ENCODE data around the gene CEL. TPM values are rescaled to one million over a fixed set of nuclear protein-coding genes. Genes with fewer than 3 reads are reported as not detected.

The CEL gene
- total and polyA plus RNA-seq, 10 of the 15 experiments (the other 5 are each of a cell fraction or from before 2014, with no cell fraction given): 0.05 to 4.1 (median 0.29) TPM; not detected in 2

GRCh38 chr9:133118179-133118520 is 56.4 kb downstream of the CEL start:
- Histone ChIP-seq H3K79me2 (ENCODE audit: control insufficient read depth, insufficient read depth, low read length) (peaks cover 64% of the 10 kb centered on the region), H3K9ac (ENCODE audit: control insufficient read depth, insufficient read depth, low read length) (no peak overlapping the region; the same call in 1 of the 2 replicates), H3K27me3 (replicated peaks in 1 of 2; ENCODE audit: control insufficient read depth in 2 of 2, insufficient read depth in 2 of 2, low read length in 1 of 2) (no peaks in the 10 kb centered on the region), H3K27ac (ENCODE audit: control insufficient read depth, insufficient read depth) (no peak overlapping the region), H3K36me3 (ENCODE audit: control insufficient read depth in 2 of 2, insufficient read depth in 2 of 2, low read length in 1 of 2) (no peaks in the 10 kb centered on the region), H3K9me3 (replicated peaks; ENCODE audit: control insufficient read depth, insufficient read depth, low read length) (no peaks in the 10 kb centered on the region), H4K20me1 (ENCODE audit: control insufficient read depth, insufficient read depth) (no peaks in the 10 kb centered on the region; the same call in 1 of the 2 replicates), H3K4me1 (ENCODE audit: control insufficient read depth, insufficient read depth, low read length) (peaks cover 66% of the 10 kb centered on the region), H3K4me2 (ENCODE audit: control insufficient read depth, insufficient read depth) (no peak overlapping the region; the same call in 1 of the 2 replicates), H3K4me3 (no peak overlapping the region), H2AFZ (ENCODE audit: control insufficient read depth, low read depth, low read length) (no peak overlapping the region)
- ATAC-seq: no peak
- no peak for DNase-seq (ENCODE audit: low read depth, low spot score)
- no TSS peak for BruUV-seq (replicated peaks)
- no peak for FAIRE-seq
- SMC1A ChIA-PET (ENCODE audit: uncharacterized antibody, unreplicated experiment): interaction anchor here (1.0 to 2.5 kb wide), 4 partner anchors 15 to 30 kb away, joined by 3 to 15 read pairs (median 8); no protein-coding TSS in a partner anchor
- POLR2A ChIA-PET: interaction anchor here (0.8 to 7.3 kb wide), 6 partner anchors 8 to 31 kb away, joined by 3 to 66 read pairs (median 4); no protein-coding TSS in a partner anchor
- in situ Hi-C loops (cut with MboI) (no loop called here), intact Hi-C loops (cut with micrococcal nuclease; ENCODE audit: unreplicated experiment) (no loop called here)
- 94% methylated on average over 3 of the region's 3 CpGs for WGBS (ENCODE audit: insufficient coverage, insufficient replicate concordance, low lambda C conversion rate, missing lambda C conversion rate)
- CTCF ChIA-PET: interaction anchor here (0.7 to 22.5 kb wide), 8 partner anchors 10 to 96 kb away, joined by 3 to 401 read pairs (median 4); no protein-coding TSS in a partner anchor
- RAD21 ChIA-PET (ENCODE audit: unreplicated experiment): interaction anchor here (1.0 to 14.4 kb wide), 3 partner anchors 12 to 28 kb away, joined by 3 to 219 read pairs (median 3); no protein-coding TSS in a partner anchor
- TF ChIP-seq ESRRA (IDR thresholded peaks at IDR 0.05; ENCODE audit: low read length) (no peak), JUND (IDR thresholded peaks at IDR 0.05; ENCODE audit: low read depth, low read length) (no peak), ZSCAN29 (IDR thresholded peaks at IDR 0.05) (no peak), MTA2 (IDR thresholded peaks at IDR 0.05; ENCODE audit: low read depth) (no peak), CHD1 (IDR thresholded peaks at IDR 0.05; ENCODE audit: low read depth, low read length) (no peak), SREBF2 (IDR thresholded peaks at IDR 0.05; ENCODE audit: low read length) (no peak), DPF2 (IDR thresholded peaks at IDR 0.05) (no peak), RAD51 (IDR thresholded peaks at IDR 0.05) (no peak), E2F4 (IDR thresholded peaks at IDR 0.05; ENCODE audit: low read depth, low read length) (no peak), YY1 (IDR thresholded peaks at IDR 0.05; ENCODE audit: low read depth, low read length) (no peak), IKZF1 (conservative IDR thresholded peaks at IDR 0.05) (no peak), FOXK2 (IDR thresholded peaks at IDR 0.05) (no peak), MLLT1 (IDR thresholded peaks at IDR 0.05) (no peak), ZNF687 (IDR thresholded peaks at IDR 0.05) (no peak), RUNX3 (IDR thresholded peaks at IDR 0.05; ENCODE audit: low read length) (no peak), LARP7 (IDR thresholded peaks at IDR 0.05) (no peak), REST (IDR thresholded peaks at IDR 0.05; ENCODE audit: low read depth, low read length) (no peak)
